CD4-positive, alpha-beta T cell treated with Interleukin-6 at 100 ng/mL for 8 hours (primary cell): ENCODE data around the gene RHOH.
"Not testable (repeated sequence)": the region's sequence is repeated elsewhere in the genome, so short reads cannot be mapped to it uniquely, and the experiment has no call there.

Source experiments
- DNase-seq: peaks from one replicate; pipeline ENCODE4 v3.0.0-alpha.2; 2020; ENCODE audit warnings: mixed read lengths, low spot score

The RHOH gene, protein sequence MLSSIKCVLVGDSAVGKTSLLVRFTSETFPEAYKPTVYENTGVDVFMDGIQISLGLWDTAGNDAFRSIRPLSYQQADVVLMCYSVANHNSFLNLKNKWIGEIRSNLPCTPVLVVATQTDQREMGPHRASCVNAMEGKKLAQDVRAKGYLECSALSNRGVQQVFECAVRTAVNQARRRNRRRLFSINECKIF

DNA sequence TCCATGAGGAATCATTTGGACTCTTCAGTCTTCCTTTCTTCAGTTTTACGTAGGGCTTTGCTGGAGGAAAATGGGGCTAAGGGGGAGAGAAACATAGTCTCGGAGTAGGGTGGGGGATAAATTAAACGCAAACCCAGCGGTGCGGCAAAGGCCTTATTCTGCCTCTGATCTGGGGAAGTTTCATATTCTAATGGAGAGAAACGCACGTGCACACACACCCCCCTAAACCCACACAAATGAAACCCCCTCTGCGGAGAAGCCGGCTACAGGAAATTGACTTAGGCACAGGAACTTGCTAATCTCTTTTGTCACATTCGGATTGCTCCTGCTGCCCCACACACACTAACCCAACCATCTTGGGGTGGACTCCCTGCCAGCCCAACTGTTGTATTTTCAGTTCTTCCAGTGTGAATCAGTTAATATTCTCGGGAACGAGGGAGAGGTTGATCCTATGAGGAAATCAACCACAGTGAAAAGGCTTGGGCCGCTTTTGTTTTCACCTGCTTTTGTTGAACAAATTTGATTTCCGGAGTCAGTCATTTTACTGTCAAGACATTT is at the start of gene RHOH:
Gene RHOH, plus strand, starts transcription at position 308 of the 558 bp plus-strand sequence. CDS start 46,356 bp downstream, outside the sequence.
- DNase-seq: peak; percentile 83

GRCh38 chr4:40147490-40147889 is 49.3 kb upstream of the RHOH start:
- DNase-seq: not testable (repeated sequence)

- peak; percentile 84 for DNase-seq
Observed at GRCh38 chr4:40149960-40150385, 46.9 kb upstream of the RHOH start.

- no peak for DNase-seq
Observed at GRCh38 chr4:40150932-40151331, 45.9 kb upstream of the RHOH start.

GRCh38 chr4:40152637-40153036 is 44.2 kb upstream of the RHOH start:
- peak; percentile 54 for DNase-seq

DNA sequence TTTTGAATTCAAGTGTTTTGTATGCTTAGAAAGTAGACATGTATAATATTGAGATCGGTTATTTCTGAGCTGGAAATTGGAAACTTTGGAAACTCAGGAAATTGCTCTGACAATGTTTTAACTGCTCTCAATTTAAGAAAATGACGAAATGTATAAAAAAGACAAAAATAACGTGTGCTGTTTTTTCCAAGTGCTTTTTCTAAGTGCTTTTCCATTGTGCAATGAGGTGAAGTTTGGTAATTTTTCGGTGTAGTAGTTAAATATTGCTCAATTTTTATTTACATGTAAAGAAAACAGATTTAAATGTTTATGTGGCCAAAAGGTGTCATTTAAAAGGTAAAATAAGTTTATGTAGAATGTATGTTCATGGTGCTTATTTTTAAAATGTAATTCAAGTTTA is 39.4 kb upstream of the RHOH start:
- no peak for DNase-seq

GRCh38 chr4:40160258-40160657 is 36.6 kb upstream of the RHOH start:
- DNase-seq: no peak

GRCh38 chr4:40164459-40164858 is 32.4 kb upstream of the RHOH start:
- no peak for DNase-seq

GRCh38 chr4:40165916-40166315 is 30.9 kb upstream of the RHOH start:
- no peak for DNase-seq

DNA sequence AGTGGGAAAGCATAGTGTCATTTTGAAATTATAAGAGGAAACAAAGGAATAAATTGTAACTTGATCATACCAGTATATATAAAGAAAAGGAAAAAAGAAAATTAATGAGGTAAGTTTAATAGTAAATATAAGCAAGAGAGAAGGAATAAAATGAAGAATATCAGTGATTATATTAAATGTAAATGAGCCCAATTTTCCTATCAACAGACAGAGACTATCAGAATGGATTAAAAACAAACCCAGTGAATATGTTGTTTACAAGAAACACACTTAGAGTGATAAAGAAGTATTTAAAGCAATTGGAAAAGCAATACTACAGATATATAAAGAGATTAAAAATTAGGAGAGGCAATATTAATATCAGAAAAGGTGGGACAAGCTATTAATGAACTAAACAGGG is 28.8 kb upstream of the RHOH start:
- no peak for DNase-seq

GRCh38 chr4:40170588-40170987 is 26.2 kb upstream of the RHOH start:
- DNase-seq: no peak

DNA sequence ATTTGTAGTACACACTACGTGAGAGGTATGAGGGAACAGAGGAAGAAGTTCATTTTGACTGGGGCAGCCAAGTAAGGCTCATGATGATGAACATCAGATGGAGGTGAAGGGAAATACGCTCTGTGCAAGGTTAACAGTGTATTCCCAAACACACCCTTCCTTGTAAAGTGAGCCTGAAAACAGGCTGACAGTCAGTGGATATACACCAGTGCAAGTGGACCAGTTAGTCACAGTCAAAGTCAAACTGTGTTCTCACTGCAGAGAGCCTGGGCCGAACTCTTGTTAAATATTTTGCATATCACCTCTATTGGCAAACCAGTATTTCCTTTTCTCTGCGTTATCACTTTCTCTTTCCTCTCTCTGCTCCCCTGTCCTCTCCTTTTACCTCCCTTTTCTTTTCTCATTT is 23.4 kb upstream of the RHOH start:
- no peak for DNase-seq

GRCh38 chr4:40176602-40177001 is 20.2 kb upstream of the RHOH start:
- DNase-seq: no peak

DNA sequence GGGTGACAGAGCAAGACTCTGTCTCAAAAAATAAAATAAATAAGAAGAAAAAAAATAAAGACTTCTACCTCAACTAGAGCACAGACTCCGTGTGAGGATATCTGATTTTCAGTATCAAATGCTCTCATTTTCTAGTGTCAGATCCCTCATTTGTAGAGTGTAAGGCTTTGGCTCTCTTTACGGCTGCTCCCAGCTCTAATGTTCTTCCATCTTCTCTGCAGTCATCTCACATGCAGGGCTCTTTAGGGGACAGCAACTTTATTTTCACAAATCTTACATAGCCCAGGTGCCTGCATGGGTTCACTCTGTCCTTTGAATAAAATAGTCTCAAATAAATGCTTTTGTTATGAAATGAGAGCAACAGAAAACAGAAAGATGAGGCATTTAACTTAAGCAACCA is 19.2 kb upstream of the RHOH start:
- no peak for DNase-seq

DNA sequence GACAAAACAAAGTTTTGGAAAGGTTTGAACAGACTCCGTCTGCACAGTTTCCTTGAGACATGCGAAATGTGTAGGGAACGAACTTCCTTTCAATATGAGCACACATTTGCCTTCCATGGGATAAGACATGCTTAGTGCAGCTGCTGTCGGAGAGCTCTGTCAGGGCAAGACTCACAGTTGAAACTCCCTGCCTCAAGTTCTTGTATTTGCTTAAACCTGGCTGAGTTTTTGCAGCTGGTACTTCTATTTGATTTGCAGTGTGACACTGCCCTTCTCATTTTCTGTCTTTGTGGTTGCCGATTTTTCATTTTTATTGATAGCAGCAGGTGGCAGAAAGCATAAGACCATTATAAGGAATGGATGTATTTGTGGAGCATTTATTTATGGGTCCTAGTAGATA is 18.2 kb upstream of the RHOH start:
- no peak for DNase-seq

- no peak for DNase-seq
Observed at GRCh38 chr4:40179360-40179759, 17.5 kb upstream of the RHOH start.

DNA sequence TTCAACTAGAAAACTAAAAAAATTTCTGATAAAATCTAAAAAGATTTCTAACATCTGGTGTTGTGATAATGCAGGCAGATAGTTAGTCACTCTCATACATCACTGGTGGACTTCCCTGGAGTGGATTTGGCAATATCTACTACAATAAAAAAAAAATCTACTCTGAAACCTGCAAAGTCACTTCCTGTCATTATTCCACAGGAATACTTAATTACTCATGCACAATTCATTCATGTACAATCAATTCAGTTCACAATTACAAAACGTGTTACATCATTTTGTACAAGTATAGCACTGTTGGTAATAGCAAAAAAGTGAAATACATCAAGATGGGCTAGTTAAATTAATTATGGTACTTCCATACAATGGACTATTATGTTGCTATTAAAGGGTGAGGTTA is 16.5 kb upstream of the RHOH start:
- no peak for DNase-seq

- DNase-seq: no peak
Observed at GRCh38 chr4:40182001-40182400, 14.8 kb upstream of the RHOH start.

DNA sequence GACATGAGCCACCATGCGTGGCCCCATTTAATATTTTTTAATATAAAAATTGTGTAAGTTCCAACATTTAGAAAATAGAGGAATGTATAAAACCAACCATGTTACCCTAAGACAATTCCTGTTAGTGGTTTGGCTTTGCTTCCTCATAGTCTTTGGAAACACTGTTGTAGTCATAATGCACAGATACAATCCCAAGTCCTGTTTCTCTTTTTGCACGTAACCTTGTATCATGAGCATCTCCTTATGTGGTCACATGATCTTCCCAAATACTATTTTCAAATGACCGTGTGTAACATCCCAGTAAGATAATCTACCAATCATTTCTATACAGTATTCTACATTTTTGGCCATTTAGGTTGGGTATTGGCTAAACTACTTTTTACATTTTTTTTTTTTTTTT is 13.9 kb upstream of the RHOH start:
- no peak for DNase-seq

DNA sequence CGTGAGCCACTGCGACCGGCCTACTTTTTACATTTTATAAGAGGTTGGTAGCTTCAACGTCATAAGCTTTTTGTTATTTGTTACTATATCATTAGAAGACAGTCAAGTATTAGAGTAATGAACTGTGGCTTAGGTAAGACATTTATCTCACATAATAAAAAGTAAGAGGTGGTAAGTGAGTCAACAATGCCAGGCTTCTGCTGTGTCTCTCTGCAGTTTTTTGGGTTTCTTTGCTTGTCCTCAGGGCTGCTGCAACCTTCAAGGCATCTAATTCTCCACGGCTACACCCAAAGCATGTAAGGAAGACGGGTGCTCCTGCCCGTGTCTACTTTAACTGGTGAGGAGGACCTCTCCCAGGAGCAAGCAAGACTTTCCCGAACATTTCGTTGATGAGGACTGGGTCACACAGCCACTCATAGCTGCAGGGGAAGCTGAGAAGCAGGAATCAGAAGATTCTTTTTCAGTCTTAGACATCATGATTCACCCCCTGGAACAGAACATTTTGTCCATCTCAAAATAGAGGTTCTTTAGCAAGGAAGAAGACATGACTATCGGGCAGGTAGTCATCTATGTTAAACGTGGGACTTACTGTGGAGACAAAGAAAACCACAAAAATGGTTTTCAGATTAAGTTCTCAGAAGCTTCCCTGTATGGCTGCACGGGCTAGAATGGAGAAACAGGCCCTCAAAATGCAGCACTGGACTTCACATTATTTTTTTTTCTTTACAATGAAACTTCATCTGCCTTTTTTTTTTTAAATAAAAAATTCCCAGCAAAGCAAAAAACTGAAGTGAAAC is 13.0 kb upstream of the RHOH start:
- DNase-seq: no peak

DNA sequence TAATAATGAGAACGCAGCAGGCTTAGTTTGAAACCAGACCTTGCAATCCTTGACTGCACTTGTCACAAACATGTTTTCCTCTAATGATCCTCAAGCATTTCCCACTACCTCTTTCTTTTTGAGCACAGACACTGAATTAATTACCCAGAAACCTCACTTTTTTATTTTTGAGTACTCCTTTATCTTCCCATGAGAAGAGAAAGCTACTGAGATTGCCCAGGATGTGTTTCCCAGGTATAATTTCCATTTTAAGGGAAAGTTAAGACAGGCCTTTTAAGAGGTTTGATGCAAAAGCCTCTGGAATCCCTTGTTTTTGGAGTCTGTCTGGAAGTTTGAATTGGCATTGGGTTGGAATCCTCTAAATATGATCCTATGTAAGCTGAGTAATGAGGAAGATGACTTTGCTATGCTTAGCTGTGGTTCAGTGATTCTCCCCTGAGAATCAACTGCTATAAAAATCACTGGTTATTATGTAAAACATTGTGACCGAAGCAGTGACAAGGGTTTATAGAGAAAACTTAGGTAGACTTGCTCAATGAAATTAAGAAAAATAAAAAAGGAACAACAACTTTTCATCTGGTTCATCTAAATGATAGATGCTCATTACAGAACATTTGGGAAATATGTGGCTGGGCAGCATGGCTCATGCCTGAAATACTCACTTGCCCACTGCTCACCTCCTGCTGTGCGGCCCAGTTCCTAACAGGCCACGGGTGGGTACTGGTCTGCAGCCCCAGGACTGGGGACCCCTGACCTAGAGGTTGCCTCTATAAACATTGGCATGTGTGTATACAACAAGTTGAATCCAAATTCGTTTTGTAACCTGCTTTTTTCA is 10.8 kb upstream of the RHOH start:
- DNase-seq: no peak

GRCh38 chr4:40186665-40187014 is 10.2 kb upstream of the RHOH start:
- no peak for DNase-seq
